Measurements from ENCODE around the gene RAB6A. TPM values are rescaled to one million over a fixed set of nuclear protein-coding genes. Genes with fewer than 3 reads are reported as not detected.

Gene RAB6A
- total and polyA plus RNA-seq, 10 of the 15 experiments (the other 5 are each of a cell fraction or from before 2014, with no cell fraction given): 9.8 to 107 (median 34.1) TPM

DNA sequence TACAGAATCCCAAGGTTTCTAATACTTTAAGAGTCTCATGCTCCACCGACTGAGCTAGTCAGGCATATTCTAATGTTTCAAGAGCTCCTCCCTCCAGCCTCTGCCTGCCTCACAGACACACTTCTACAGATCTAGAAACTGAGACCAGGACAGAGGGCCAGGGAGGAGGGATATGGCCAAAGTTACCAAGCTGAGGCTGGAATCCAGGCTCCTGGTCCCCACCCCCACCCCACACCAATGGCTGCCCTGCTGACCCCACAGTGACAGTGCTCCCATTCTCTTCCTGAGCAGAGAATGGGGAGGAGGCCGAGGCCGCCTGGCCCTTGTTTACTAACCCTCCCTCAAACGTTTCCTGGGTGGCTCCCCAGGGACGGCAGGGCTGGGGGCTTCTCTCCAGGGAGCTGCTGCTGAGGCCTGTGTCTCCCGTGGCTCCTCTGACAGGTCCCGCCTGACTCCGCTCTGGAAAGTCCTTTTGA, 112.3 kb downstream of the RAB6A start:
- TF ChIP-seq, protein P1, sequence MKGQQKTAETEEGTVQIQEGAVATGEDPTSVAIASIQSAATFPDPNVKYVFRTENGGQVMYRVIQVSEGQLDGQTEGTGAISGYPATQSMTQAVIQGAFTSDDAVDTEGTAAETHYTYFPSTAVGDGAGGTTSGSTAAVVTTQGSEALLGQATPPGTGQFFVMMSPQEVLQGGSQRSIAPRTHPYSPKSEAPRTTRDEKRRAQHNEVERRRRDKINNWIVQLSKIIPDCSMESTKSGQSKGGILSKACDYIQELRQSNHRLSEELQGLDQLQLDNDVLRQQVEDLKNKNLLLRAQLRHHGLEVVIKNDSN (IDR thresholded peaks at IDR 0.05; ENCODE audit: borderline replicate concordance, extremely low read length, insufficient read depth, low read depth, low read length): no peak
- TF ChIP-seq SP1 (IDR thresholded peaks at IDR 0.05; ENCODE audit: low read depth, low read length) (no peak), NFXL1 (IDR thresholded peaks at IDR 0.05; ENCODE audit: borderline replicate concordance) (no peak), BCL11A (IDR thresholded peaks at IDR 0.05; ENCODE audit: low read depth, low read length) (no peak), FOXK2 (IDR thresholded peaks at IDR 0.05) (no peak), MYB (IDR thresholded peaks at IDR 0.05; ENCODE audit: borderline replicate concordance, low read depth, low read length) (no peak), TARDBP (IDR thresholded peaks at IDR 0.05; ENCODE audit: borderline replicate concordance) (no peak)
- TF ChIP-seq, protein P2, sequence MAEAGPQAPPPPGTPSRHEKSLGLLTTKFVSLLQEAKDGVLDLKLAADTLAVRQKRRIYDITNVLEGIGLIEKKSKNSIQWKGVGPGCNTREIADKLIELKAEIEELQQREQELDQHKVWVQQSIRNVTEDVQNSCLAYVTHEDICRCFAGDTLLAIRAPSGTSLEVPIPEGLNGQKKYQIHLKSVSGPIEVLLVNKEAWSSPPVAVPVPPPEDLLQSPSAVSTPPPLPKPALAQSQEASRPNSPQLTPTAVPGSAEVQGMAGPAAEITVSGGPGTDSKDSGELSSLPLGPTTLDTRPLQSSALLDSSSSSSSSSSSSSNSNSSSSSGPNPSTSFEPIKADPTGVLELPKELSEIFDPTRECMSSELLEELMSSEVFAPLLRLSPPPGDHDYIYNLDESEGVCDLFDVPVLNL (IDR thresholded peaks at IDR 0.05; ENCODE audit: low read depth, low read length): no peak
- H3K9ac ChIP-seq (ENCODE audit: control insufficient read depth, insufficient read depth, low read length): no peak overlapping the region
- no peak overlapping the region for H2AFZ ChIP-seq (ENCODE audit: control insufficient read depth, low read depth, low read length)
- no peaks in the 10 kb centered on the region for H3K9me3 ChIP-seq (replicated peaks; ENCODE audit: control insufficient read depth, insufficient read depth, low read length)
- H3K4me1 ChIP-seq (ENCODE audit: control insufficient read depth, insufficient read depth, low read length): no peaks in the 10 kb centered on the region
- FAIRE-seq (no peak), DNase-seq (ENCODE audit: low read depth, low spot score) (no peak), ATAC-seq (no peak)
- in situ Hi-C loops (cut with MboI): no loop called here
- no peaks in the 10 kb centered on the region for H4K20me1 ChIP-seq (ENCODE audit: control insufficient read depth, insufficient read depth)
- no peaks in the 10 kb centered on the region for H3K27me3 ChIP-seq (replicated peaks in 1 of 2; ENCODE audit: control insufficient read depth in 2 of 2, insufficient read depth in 2 of 2, low read length in 1 of 2)
- BruUV-seq (replicated peaks): no TSS peak
- WGBS (ENCODE audit: insufficient coverage, insufficient replicate concordance, low lambda C conversion rate, missing lambda C conversion rate): 34% methylated on average over 8 of the region's 8 CpGs
- intact Hi-C loops (cut with micrococcal nuclease; ENCODE audit: unreplicated experiment): no loop called here
- H3K4me2 ChIP-seq (ENCODE audit: control insufficient read depth, insufficient read depth): no peak overlapping the region
- no peak overlapping the region for H3K4me3 ChIP-seq
- no peak overlapping the region for H3K27ac ChIP-seq (ENCODE audit: control insufficient read depth, insufficient read depth)
- no peaks in the 10 kb centered on the region for H3K36me3 ChIP-seq (ENCODE audit: control insufficient read depth in 2 of 2, insufficient read depth in 2 of 2, low read length in 1 of 2)
- ChIA-PET POLR2A (no interaction called here), RAD21 (ENCODE audit: unreplicated experiment) (interaction anchor here (1.0 to 1.7 kb wide), 2 partner anchors 12 to 23 kb away, joined by 4 to 10 read pairs; no protein-coding TSS in a partner anchor), CTCF (interaction anchor here (0.8 to 2.6 kb wide), 2 partner anchors 12 to 23 kb away, joined by 3 to 25 read pairs; no protein-coding TSS in a partner anchor), SMC1A (ENCODE audit: uncharacterized antibody, unreplicated experiment) (interaction anchor here (1.2 to 2.6 kb wide), 4 partner anchors 13 to 55 kb away, joined by 4 to 14 read pairs (median 8); no protein-coding TSS in a partner anchor)
- no peaks in the 10 kb centered on the region for H3K79me2 ChIP-seq (ENCODE audit: control insufficient read depth, insufficient read depth, low read length)

Data from GM12878 (cell line).